ENCODE measurements around the gene ZNF556.
A peak's percentile ranks its signal among the peaks of the same experiment; 100 is the strongest.

The ZNF556 gene

DNA sequence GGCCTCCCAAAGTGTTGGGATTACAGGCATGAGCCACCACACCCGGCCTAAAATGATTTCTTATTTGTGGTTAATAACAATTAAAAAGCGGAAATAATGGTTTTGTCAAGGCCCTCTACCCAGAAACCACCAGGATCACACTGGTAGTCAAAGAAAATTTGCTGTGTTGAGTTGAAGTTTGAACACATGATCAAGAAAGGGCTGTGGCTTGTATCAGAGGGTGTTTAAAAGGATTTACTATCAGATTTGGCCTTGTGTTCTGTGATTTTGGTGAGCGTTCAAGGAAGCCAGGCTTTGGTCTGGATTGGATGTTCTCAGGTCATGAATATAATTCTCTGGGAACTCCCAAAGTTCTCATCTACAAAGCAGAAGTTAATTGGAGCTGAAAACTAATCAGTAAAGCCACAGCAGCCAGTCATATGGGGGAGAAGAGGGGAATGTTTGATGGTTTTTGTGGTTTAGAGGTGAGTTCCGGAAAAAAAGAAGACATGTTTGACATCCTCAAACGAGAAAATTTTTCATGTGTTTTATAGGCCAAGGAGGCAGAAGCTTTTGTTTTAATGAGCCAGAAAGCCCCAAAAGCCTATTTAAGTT is 10.6 kb upstream of the ZNF556 start:
- Histone ChIP-seq H3K36me3 (peaks cover 33% of the 10 kb centered on the region), H3K4me3 (ENCODE audit: low read depth, low read length) (no peak overlapping the region), H3K27ac (no peak overlapping the region), H3K27me3 (ENCODE audit: insufficient read depth, low read depth, severe bottlenecking) (no peaks in the 10 kb centered on the region), H3K9me3 (ENCODE audit: severe bottlenecking) (peaks cover 19% of the 10 kb centered on the region)
- DNase-seq: no peak
- TF ChIP-seq, protein P1, sequence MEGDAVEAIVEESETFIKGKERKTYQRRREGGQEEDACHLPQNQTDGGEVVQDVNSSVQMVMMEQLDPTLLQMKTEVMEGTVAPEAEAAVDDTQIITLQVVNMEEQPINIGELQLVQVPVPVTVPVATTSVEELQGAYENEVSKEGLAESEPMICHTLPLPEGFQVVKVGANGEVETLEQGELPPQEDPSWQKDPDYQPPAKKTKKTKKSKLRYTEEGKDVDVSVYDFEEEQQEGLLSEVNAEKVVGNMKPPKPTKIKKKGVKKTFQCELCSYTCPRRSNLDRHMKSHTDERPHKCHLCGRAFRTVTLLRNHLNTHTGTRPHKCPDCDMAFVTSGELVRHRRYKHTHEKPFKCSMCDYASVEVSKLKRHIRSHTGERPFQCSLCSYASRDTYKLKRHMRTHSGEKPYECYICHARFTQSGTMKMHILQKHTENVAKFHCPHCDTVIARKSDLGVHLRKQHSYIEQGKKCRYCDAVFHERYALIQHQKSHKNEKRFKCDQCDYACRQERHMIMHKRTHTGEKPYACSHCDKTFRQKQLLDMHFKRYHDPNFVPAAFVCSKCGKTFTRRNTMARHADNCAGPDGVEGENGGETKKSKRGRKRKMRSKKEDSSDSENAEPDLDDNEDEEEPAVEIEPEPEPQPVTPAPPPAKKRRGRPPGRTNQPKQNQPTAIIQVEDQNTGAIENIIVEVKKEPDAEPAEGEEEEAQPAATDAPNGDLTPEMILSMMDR (IDR thresholded peaks at IDR 0.05; ENCODE audit: low read depth, low read length): no peak

DNA sequence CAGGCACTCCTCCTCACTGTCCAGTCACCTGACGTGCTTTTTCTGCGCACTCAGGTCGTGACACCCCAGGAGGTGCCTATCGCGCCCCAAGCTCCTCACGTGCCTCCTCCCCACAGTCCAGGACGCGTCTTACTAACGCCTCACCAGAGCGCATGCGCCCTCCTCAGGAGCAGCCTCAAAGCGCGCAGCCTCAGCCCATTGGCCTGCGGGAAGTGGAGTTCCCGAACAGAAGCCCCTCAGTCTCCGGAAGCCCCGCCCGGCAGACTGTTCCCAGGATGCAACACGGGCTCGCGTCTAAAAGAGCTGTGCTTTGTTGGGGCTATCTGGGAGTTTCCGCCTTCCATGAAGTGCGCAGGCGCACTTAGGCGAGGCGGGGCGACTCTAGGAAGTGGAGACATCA is 8.3 kb upstream of the ZNF556 start:
- H3K27me3 ChIP-seq (ENCODE audit: insufficient read depth, low read depth, severe bottlenecking): no peaks in the 10 kb centered on the region
- no peak overlapping the region for H3K4me3 ChIP-seq (ENCODE audit: low read depth, low read length)
- no peak for DNase-seq
- peaks cover 9% of the 10 kb centered on the region for H3K36me3 ChIP-seq
- H3K27ac ChIP-seq: no peak overlapping the region
- TF ChIP-seq, protein P1 (IDR thresholded peaks at IDR 0.05; ENCODE audit: low read depth, low read length): 0 out of 2 replicates have a peak, but pooled peaks have one; percentile 22
- no peaks in the 10 kb centered on the region for H3K9me3 ChIP-seq (ENCODE audit: severe bottlenecking)

DNA sequence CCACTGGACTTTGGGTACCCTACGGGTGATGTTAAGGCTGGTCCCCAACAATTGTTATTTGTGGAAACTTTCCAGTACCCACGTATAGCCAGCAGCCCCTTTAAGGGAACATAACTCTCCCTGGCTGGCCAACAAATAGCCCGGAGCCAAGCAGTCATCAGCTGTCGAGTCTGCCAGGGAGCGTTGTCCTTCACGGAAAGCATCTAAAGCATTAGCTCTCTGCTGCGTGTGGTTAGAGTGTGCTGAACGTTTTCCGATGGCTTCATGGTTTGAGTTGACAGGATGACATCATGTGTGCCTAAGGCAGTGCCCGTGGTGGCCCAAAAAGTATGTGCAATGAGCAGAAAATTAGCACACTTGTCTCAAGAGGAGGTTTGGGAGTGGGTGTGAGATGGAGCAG is 3.3 kb upstream of the ZNF556 start:
- no peaks in the 10 kb centered on the region for H3K27me3 ChIP-seq (ENCODE audit: insufficient read depth, low read depth, severe bottlenecking)
- no peak overlapping the region for H3K27ac ChIP-seq
- H3K9me3 ChIP-seq (ENCODE audit: severe bottlenecking): peaks cover 8% of the 10 kb centered on the region
- H3K36me3 ChIP-seq: no peaks in the 10 kb centered on the region
- TF ChIP-seq, protein P1 (IDR thresholded peaks at IDR 0.05; ENCODE audit: low read depth, low read length): no peak
- H3K4me3 ChIP-seq (ENCODE audit: low read depth, low read length): no peak overlapping the region
- no peak for DNase-seq

DNA sequence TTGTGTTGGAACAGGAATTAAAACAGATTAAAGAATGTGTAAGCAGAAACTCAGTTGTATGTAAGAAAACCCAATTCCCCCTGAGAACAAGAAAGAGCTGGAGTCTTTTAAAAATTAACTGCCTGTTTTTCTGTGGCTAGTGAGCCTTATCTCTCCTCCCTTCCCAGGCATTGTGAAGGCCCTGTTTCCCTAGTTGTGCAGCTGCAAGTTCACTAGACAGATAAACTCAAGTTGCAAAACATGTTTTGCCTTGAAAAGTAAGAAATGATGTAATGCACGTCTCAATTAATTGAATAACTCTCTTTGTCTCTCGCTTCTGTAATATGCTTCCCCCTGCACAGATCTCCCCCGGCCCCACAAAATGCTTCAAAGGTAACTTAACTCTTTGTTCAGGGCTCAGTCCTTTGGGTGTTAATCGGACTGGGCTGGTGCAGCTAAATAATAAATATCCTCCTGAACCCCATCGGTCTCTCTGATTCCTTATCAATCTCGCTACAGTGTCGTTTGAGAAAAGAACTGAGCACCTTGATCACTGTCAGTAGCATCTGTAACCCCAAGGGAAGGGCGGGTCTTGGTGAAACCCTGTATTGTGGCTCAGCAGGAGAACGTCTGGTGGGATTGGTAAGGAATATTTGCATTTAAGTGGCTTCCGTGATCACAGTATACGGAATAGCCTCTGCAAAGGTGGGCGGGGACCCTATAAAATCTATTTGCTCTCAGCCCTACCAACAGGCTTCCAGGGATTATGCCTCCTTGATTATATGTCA is 1.6 kb upstream of the ZNF556 start:
- H3K27ac ChIP-seq: no peak overlapping the region
- H3K9me3 ChIP-seq (ENCODE audit: severe bottlenecking): peaks cover 8% of the 10 kb centered on the region
- TF ChIP-seq, protein P1 (IDR thresholded peaks at IDR 0.05; ENCODE audit: low read depth, low read length): no peak
- DNase-seq: no peak
- H3K36me3 ChIP-seq: no peaks in the 10 kb centered on the region
- H3K27me3 ChIP-seq (ENCODE audit: insufficient read depth, low read depth, severe bottlenecking): no peaks in the 10 kb centered on the region
- H3K4me3 ChIP-seq (ENCODE audit: low read depth, low read length): no peak overlapping the region

DNA sequence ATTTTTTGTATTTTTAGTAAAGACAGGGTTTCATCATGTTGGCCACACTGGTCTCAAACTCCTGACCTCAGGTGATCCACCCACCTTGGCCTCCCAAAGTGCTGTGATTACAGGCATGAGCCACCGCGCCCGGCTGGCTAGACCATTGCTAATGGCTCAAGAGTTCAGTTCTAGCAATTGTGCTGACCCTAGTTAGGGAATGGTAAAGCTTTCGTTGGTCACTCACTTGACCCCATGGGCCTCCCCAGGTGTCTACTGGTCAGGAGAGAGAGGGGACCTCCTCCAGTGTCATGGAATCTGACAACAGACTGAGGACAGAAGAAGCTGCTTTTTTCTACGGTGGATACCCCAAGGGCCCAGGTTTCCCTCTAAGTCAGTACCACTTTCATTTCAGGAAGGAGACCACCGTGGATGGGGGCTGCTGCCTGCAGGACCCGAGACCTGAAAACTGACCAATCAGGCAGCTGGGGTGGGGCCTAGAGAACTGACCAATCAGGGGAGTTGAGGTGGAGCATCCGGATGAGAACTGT is 575 bp upstream of the ZNF556 start:
- no peak for DNase-seq
- no peaks in the 10 kb centered on the region for H3K27me3 ChIP-seq (ENCODE audit: insufficient read depth, low read depth, severe bottlenecking)
- H3K4me3 ChIP-seq (ENCODE audit: low read depth, low read length): no peak overlapping the region
- H3K36me3 ChIP-seq: no peaks in the 10 kb centered on the region
- H3K27ac ChIP-seq: no peak overlapping the region
- TF ChIP-seq, protein P1 (IDR thresholded peaks at IDR 0.05; ENCODE audit: low read depth, low read length): no peak
- H3K9me3 ChIP-seq (ENCODE audit: severe bottlenecking): peaks cover 10% of the 10 kb centered on the region
